Stimulated activated CD8-positive, alpha-beta memory T cell treated with anti-CD3 and anti-CD28 coated beads, Interleukin-12 subunit alpha, Interleukin-12 subunit beta, amount 100 ng/mL, for 24 hours (primary cell): ENCODE data around the gene SHROOM2.
"Not testable (repeated sequence)": the region's sequence is repeated elsewhere in the genome, so short reads cannot be mapped to it uniquely, and the experiment has no call there.

Source experiments
- DNase-seq: peaks from one replicate; pipeline ENCODE4 v3.0.0-alpha.2; 2020; ENCODE audit errors: extremely low read depth

Gene SHROOM2

GRCh38 chrX:9785944-9786797, at the start of gene SHROOM2:
TSS of gene SHROOM2 (plus strand) at chrX:9786429. CDS start at chrX:9786546, 117 bp downstream.
- DNase-seq: no peak

- no peak for DNase-seq
These were observed 48.9 kb upstream of the SHROOM2 start for GRCh38 chrX:9737363-9737762.

GRCh38 chrX:9738151-9738550, 48.1 kb upstream of the SHROOM2 start:
- DNase-seq: no peak

- DNase-seq: no peak
These were observed 47.1 kb upstream of the SHROOM2 start for GRCh38 chrX:9739130-9739529.

GRCh38 chrX:9745417-9746115, 40.7 kb upstream of the SHROOM2 start:
- no peak for DNase-seq

- DNase-seq: no peak
These were observed 39.9 kb upstream of the SHROOM2 start for GRCh38 chrX:9746148-9746888.

- DNase-seq: no peak
These were observed 38.6 kb upstream of the SHROOM2 start for GRCh38 chrX:9747644-9748043.

- no peak for DNase-seq
These were observed 37.0 kb upstream of the SHROOM2 start for GRCh38 chrX:9749146-9749692.

- no peak for DNase-seq
These were observed 28.9 kb upstream of the SHROOM2 start for GRCh38 chrX:9757366-9757765.

GRCh38 chrX:9758021-9758638, 28.1 kb upstream of the SHROOM2 start:
- DNase-seq: no peak

GRCh38 chrX:9759337-9759736, 26.9 kb upstream of the SHROOM2 start:
- DNase-seq: no peak

GRCh38 chrX:9765072-9765736, 21.0 kb upstream of the SHROOM2 start:
- no peak for DNase-seq

- no peak for DNase-seq
These were observed 20.5 kb upstream of the SHROOM2 start, which contains the start of gene GPR143 for GRCh38 chrX:9765737-9766097. TSS of gene GPR143 (minus strand) at chrX:9765847. CDS start at chrX:9765817, 30 bp downstream.

GRCh38 chrX:9767375-9767774, 18.9 kb upstream of the SHROOM2 start:
- no peak for DNase-seq

- not testable (repeated sequence) for DNase-seq
These were observed 17.8 kb upstream of the SHROOM2 start for GRCh38 chrX:9768321-9768839.

- no peak for DNase-seq
These were observed 15.9 kb upstream of the SHROOM2 start for GRCh38 chrX:9770319-9770718.

GRCh38 chrX:9772943-9773342, 13.3 kb upstream of the SHROOM2 start:
- DNase-seq: no peak

- no peak for DNase-seq
These were observed 10.3 kb upstream of the SHROOM2 start for GRCh38 chrX:9775930-9776329.

- DNase-seq: no peak
These were observed 4.3 kb upstream of the SHROOM2 start for GRCh38 chrX:9781941-9782340.

- DNase-seq: no peak
These were observed 1.9 kb upstream of the SHROOM2 start for GRCh38 chrX:9784332-9784731.
